Left ventricle myocardium inferior (tissue), 1 donor: ENCODE data around the gene PLEKHG7. TPM values are rescaled to one million over a fixed set of nuclear protein-coding genes. Genes with fewer than 3 reads are reported as not detected.

Experiments used
- DNase-seq: peaks from one replicate; pipeline ENCODE4 v3.0.0-alpha.2; 2020
- H3K27ac ChIP-seq: fragments of 200-600 bp; replicated peaks from 2 replicates; pipeline ENCODE4 v1.8.0; 2021
- H3K27me3 ChIP-seq: fragments of 200-600 bp; 2 replicates; pipeline ENCODE4 v1.8.0; 2021; ENCODE audit warnings: low read depth
- H3K36me3 ChIP-seq: fragments of 200-600 bp; 2 replicates; pipeline ENCODE4 v1.8.0; 2021
- H3K4me1 ChIP-seq: fragments of 200-600 bp; 2 replicates; pipeline ENCODE4 v1.8.0; 2021
- H3K4me3 ChIP-seq: fragments of 200-600 bp; 2 replicates; pipeline ENCODE4 v1.8.0; 2021; ENCODE audit warnings: mild to moderate bottlenecking, moderate library complexity
- H3K9me3 ChIP-seq: fragments of 200-600 bp; replicated peaks from 2 replicates; pipeline ENCODE4 v1.8.0; 2021
- CTCF ChIP-seq: fragments of 200-600 bp; IDR thresholded peaks from 2 replicates; pipeline ENCODE4 v1.8.0; 2021; ENCODE audit warnings: antibody characterized with exemption, mild to moderate bottlenecking, borderline replicate concordance
- intact Hi-C: fragments of 100-400 bp; cut with micrococcal nuclease; formaldehyde crosslinking; loops from one replicate; pipeline ENCODE4 v1.11.0; 2022
- total RNA-seq: library from RNA; stranded (reverse); fragmentation: NEBNext Ultra II Directional; extraction: Animal tissue kit (Norgen Biotek cat#: 25700); gene quantifications from one replicate; pipeline ENCODE4 v1.2.1, GENCODE V29; 2021
- donor health status: DM: no; HTN: yes; CAD: no; lungs with severe emphysema.

The PLEKHG7 gene
- total RNA-seq, 1 donor from 2014 or later: not detected

- TF ChIP-seq CTCF: no peak
- H3K4me3 ChIP-seq: no peak overlapping the region
- intact Hi-C loops: no loop called here
- H3K36me3 ChIP-seq: no peaks in the 10 kb centered on the region
- H3K4me1 ChIP-seq: no peaks in the 10 kb centered on the region
- H3K27me3 ChIP-seq: no peaks in the 10 kb centered on the region
- H3K9me3 ChIP-seq: peaks cover 10% of the 10 kb centered on the region
- H3K27ac ChIP-seq: no peak overlapping the region
- DNase-seq: no peak
These were observed 12.8 kb downstream of the PLEKHG7 start for GRCh38 chr12:92715625-92716024.

- Histone ChIP-seq H3K36me3 (no peaks in the 10 kb centered on the region), H3K27me3 (no peaks in the 10 kb centered on the region), H3K4me3 (no peak overlapping the region), H3K4me1 (no peaks in the 10 kb centered on the region), H3K9me3 (peaks cover 10% of the 10 kb centered on the region), H3K27ac (no peak overlapping the region)
- DNase-seq: no peak
- peak; percentile 46 for TF ChIP-seq CTCF
- intact Hi-C loops: no loop called here
These were observed 14.4 kb downstream of the PLEKHG7 start for GRCh38 chr12:92717202-92717601.

GRCh38 chr12:92718483-92718990 is 15.7 kb downstream of the PLEKHG7 start:
- Histone ChIP-seq H3K4me1 (no peaks in the 10 kb centered on the region), H3K27me3 (no peaks in the 10 kb centered on the region), H3K36me3 (no peaks in the 10 kb centered on the region), H3K9me3 (peaks cover 2% of the 10 kb centered on the region), H3K27ac (no peak overlapping the region), H3K4me3 (no peak overlapping the region)
- no peak for DNase-seq
- TF ChIP-seq CTCF: no peak
- intact Hi-C loops: no loop called here

- H3K9me3 ChIP-seq: peaks cover 4% of the 10 kb centered on the region
- TF ChIP-seq CTCF: no peak
- H3K36me3 ChIP-seq: no peaks in the 10 kb centered on the region
- no peak overlapping the region for H3K4me3 ChIP-seq
- no peaks in the 10 kb centered on the region for H3K4me1 ChIP-seq
- no peaks in the 10 kb centered on the region for H3K27me3 ChIP-seq
- no peak overlapping the region for H3K27ac ChIP-seq
- DNase-seq: no peak
- intact Hi-C loops: no loop called here
These were observed 16.9 kb downstream of the PLEKHG7 start for GRCh38 chr12:92719674-92720073.

- Histone ChIP-seq H3K9me3 (peaks cover 11% of the 10 kb centered on the region), H3K36me3 (no peaks in the 10 kb centered on the region), H3K27me3 (no peaks in the 10 kb centered on the region), H3K4me3 (no peak overlapping the region), H3K4me1 (no peaks in the 10 kb centered on the region), H3K27ac (no peak overlapping the region)
- TF ChIP-seq CTCF: no peak
- intact Hi-C loops: no loop called here
- DNase-seq: no peak
These were observed 18.3 kb downstream of the PLEKHG7 start for GRCh38 chr12:92721130-92721529.

- intact Hi-C loops: no loop called here
- DNase-seq: no peak
- H3K27ac ChIP-seq: no peak overlapping the region
- H3K4me1 ChIP-seq: no peaks in the 10 kb centered on the region
- H3K36me3 ChIP-seq: no peaks in the 10 kb centered on the region
- no peak overlapping the region for H3K4me3 ChIP-seq
- no peaks in the 10 kb centered on the region for H3K27me3 ChIP-seq
- H3K9me3 ChIP-seq: peaks cover 11% of the 10 kb centered on the region
- no peak for TF ChIP-seq CTCF
These were observed 18.9 kb downstream of the PLEKHG7 start for GRCh38 chr12:92721656-92722055.
